NT2/D1 (cell line): Measurements from ENCODE around the gene FBXL13.
"Not testable (repeated sequence)": the region's sequence is repeated elsewhere in the genome, so short reads cannot be mapped to it uniquely, and the experiment has no call there.

Source experiments
- DNase-seq: peaks from one replicate; pipeline ENCODE4 v3.0.0-alpha.2; 2011; ENCODE audit warnings: low read depth, low spot score
- H3K27me3 ChIP-seq: 2 replicates; pipeline ENCODE4 v1.6.0; 2011; ENCODE audit warnings: mild to moderate bottlenecking; ENCODE audit not compliant: insufficient read length, insufficient read depth
- H3K36me3 ChIP-seq: 2 replicates; pipeline ENCODE4 v1.6.1; 2011; ENCODE audit warnings: mild to moderate bottlenecking, low read length, mixed read lengths; ENCODE audit not compliant: insufficient read depth, insufficient read length
- H3K4me1 ChIP-seq: 2 replicates; pipeline ENCODE4 v1.5.1; 2011; ENCODE audit not compliant: insufficient read depth, insufficient read length
- H3K4me3 ChIP-seq: 2 replicates; pipeline ENCODE4 v1.5.1; 2011; ENCODE audit warnings: low read depth; ENCODE audit not compliant: insufficient read length
- H3K9ac ChIP-seq: 2 replicates; pipeline ENCODE4 v1.6.0; 2011; ENCODE audit warnings: low read depth; ENCODE audit not compliant: insufficient read length
- H3K9me3 ChIP-seq: 2 replicates; pipeline ENCODE4 v1.5.1; 2011; ENCODE audit warnings: mild to moderate bottlenecking, low read length; ENCODE audit not compliant: insufficient read depth
- SUZ12 ChIP-seq: IDR thresholded peaks from 2 replicates; pipeline ENCODE4 v1.6.1; 2011; ENCODE audit not compliant: insufficient read length, insufficient read depth; ENCODE audit errors: extremely low read depth
- YY1 ChIP-seq: IDR thresholded peaks from 2 replicates; pipeline ENCODE4 v1.6.1; 2011; ENCODE audit not compliant: insufficient read length, insufficient read depth
- ZNF274 ChIP-seq: IDR thresholded peaks from 2 replicates; pipeline ENCODE4 v1.6.1; 2011; ENCODE audit warnings: mild to moderate bottlenecking, low read depth, low read length

Gene FBXL13

GRCh38 chr7:102814025-102814471, 260.5 kb downstream of the FBXL13 start:
- Histone ChIP-seq H3K4me1 (no peaks in the 10 kb centered on the region), H3K4me3 (no peak overlapping the region), H3K27me3 (no peaks in the 10 kb centered on the region), H3K36me3 (no peaks in the 10 kb centered on the region), H3K9me3 (no peaks in the 10 kb centered on the region), H3K9ac (no peak overlapping the region)
- no peak for TF ChIP-seq SUZ12
- no peak for TF ChIP-seq ZNF274
- TF ChIP-seq YY1, result no peak
- DNase-seq, result no peak

- H3K9me3 ChIP-seq, result no peaks in the 10 kb centered on the region
- H3K9ac ChIP-seq, result no peak overlapping the region
- H3K4me3 ChIP-seq, result no peak overlapping the region
- no peaks in the 10 kb centered on the region for H3K27me3 ChIP-seq
- no peaks in the 10 kb centered on the region for H3K36me3 ChIP-seq
- TF ChIP-seq YY1 (no peak), SUZ12 (no peak), ZNF274 (no peak)
- H3K4me1 ChIP-seq, result no peaks in the 10 kb centered on the region
- DNase-seq, result no peak
Observed at GRCh38 chr7:102813191-102814024, 261.2 kb downstream of the FBXL13 start.

- TF ChIP-seq ZNF274, result no peak
- H3K4me3 ChIP-seq, result no peak overlapping the region
- no peaks in the 10 kb centered on the region for H3K4me1 ChIP-seq
- no peak overlapping the region for H3K9ac ChIP-seq
- no peaks in the 10 kb centered on the region for H3K27me3 ChIP-seq
- DNase-seq, result no peak
- H3K9me3 ChIP-seq, result no peaks in the 10 kb centered on the region
- no peaks in the 10 kb centered on the region for H3K36me3 ChIP-seq
Observed at GRCh38 chr7:102811942-102812678, 262.5 kb downstream of the FBXL13 start.

GRCh38 chr7:102810916-102811315, 263.7 kb downstream of the FBXL13 start:
- TF ChIP-seq ZNF274, result no peak
- no peak for DNase-seq
- Histone ChIP-seq H3K9me3 (no peaks in the 10 kb centered on the region), H3K9ac (no peak overlapping the region), H3K36me3 (no peaks in the 10 kb centered on the region), H3K27me3 (no peaks in the 10 kb centered on the region), H3K4me3 (no peak overlapping the region), H3K4me1 (no peaks in the 10 kb centered on the region)

DNA sequence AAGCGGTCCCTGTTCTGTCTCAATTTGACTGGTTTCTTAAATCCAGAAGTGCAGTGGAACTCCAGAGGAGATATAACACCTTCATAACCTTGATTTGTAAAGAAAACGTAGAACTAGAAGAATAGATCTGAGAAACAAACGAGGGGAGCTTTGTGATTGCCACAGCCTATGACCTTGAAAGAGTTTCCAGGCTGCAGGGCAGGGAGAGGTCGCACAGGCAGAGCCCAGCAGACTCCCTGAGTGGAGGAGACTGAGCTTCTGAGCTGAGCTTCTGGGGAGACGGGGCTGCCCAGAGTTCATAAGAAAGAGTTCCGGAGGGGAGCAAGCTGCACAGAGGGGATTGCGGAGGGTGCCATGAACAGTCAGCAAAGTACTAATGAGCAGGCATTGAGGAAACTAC, 268.0 kb downstream of the FBXL13 start:
- no peaks in the 10 kb centered on the region for H3K27me3 ChIP-seq
- TF ChIP-seq YY1, result no peak
- no peak for TF ChIP-seq SUZ12
- DNase-seq, result no peak
- no peaks in the 10 kb centered on the region for H3K4me1 ChIP-seq
- no peaks in the 10 kb centered on the region for H3K9me3 ChIP-seq
- no peak overlapping the region for H3K4me3 ChIP-seq
- no peaks in the 10 kb centered on the region for H3K36me3 ChIP-seq
- no peak overlapping the region for H3K9ac ChIP-seq

DNA sequence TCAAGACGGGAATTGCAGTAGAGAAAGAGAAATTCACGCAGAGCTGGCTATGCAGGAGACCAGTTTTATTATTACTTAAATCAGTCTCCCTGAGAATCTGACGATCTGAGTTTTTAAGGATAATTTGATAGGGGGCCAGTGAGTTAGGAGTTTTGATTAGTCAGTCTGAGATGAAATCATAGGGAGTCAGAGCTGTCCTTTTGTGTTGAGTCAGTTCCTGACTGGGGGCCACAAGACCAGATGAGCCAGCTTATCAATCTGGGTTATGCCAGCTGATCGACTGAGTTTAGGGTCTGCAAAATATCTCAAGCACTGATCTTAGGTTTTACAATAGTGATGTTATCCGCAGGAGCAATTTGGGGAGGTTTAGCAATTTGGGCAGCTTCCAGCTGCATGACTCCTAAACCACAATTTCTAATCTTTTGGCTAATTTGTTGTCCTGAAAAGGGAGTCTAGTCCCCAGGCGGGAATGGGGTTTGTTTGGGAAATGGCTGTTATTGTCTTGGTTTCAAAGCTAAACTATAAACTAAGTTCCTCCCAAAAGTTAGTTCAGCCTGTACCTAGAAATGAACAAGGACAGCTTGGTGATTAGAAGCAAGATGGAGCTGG, 278.5 kb downstream of the FBXL13 start:
- not testable (repeated sequence) for H3K9ac ChIP-seq, H3K27me3 ChIP-seq, H3K4me3 ChIP-seq, DNase-seq, H3K4me1 ChIP-seq, H3K9me3 ChIP-seq, H3K36me3 ChIP-seq

DNA sequence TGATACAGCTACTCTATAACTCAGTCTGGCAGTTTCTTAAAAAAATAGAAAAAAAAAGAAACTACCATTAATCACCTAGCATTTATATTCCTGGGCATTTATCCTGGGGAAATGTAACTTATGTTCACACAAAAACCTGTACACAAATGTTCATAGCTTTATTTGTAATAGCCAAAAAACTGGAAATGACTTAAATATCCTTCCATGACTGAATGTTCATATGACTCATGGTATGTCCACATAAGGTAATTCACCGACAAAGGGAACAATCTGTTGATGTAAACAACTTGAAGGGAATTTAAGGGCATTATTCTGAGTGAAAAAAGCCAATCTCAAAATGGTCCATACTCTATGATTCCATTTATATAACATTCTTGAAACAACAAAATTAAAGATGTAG, 280.0 kb downstream of the FBXL13 start:
- not testable (repeated sequence) for H3K36me3 ChIP-seq, DNase-seq, H3K4me3 ChIP-seq

GRCh38 chr7:102791831-102792230, 282.8 kb downstream of the FBXL13 start:
- not testable (repeated sequence) for H3K4me1 ChIP-seq, DNase-seq, H3K9ac ChIP-seq, H3K9me3 ChIP-seq, H3K4me3 ChIP-seq, H3K36me3 ChIP-seq, H3K27me3 ChIP-seq

More for the DNA sequence above, 280.0 kb downstream of the FBXL13 start:
- not testable (repeated sequence) for H3K27me3 ChIP-seq, H3K4me1 ChIP-seq, H3K9ac ChIP-seq, H3K9me3 ChIP-seq

DNA sequence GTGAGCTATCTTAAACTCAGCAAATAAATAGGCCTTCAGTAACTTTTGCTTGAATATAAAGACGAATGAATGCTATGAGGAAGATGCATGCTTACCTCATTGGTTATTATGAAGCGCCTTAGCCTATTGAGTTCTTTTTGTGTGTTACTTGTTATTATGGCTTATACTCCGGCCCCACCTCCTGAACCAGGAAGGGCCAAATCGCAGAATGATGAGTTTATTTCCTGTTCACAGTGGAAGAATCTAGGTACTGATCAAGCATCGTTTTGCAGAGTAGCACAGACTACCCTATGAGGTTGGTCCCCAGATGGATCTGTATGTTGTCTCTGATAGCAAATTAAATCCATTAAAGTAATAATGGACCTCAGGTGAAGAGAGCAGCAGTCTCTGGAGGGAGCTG, 283.2 kb downstream of the FBXL13 start:
- H3K36me3 ChIP-seq, H3K9ac ChIP-seq, H3K9me3 ChIP-seq, H3K4me1 ChIP-seq, H3K4me3 ChIP-seq, DNase-seq, H3K27me3 ChIP-seq: not testable (repeated sequence)

DNA sequence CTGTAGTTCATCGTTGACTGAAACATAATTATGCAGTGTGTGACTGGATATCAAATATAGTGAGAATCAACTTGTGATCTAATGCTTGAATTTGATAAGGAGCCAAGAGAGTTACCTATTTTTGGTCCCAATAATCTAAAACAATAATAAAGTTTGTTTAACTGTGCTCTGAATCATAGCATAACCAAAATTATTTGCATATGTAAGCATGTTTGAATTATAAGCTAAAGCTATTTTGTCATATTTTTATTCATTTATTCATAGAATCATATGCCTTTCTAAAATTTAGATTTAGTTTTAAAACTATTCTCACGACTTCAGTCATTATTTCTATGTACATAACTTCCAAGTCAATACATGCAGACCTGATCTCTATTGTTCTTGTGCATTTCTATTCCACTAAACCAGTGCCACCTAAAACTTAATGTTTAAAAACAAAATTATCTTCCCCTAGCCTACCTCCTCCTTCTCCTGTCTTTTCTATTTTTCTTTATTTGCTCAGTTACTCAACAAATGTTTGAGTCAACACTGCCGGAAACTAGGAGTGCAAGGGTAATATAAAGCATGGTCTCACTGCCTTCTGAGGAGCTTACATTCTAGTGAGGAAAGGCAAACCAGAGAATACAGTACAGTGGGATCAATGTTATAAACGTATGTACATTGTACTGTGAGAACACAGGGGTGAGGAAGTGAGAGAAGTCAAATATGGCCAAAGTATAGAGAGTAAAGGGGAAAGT, 284.1 kb downstream of the FBXL13 start:
- not testable (repeated sequence) for H3K4me1 ChIP-seq, H3K9ac ChIP-seq, H3K27me3 ChIP-seq, H3K4me3 ChIP-seq, H3K36me3 ChIP-seq, H3K9me3 ChIP-seq, DNase-seq
